SK-N-MC (cell line): ENCODE measurements around the gene OLIG2.

Source experiments
- DNase-seq: peaks from one replicate; pipeline ENCODE4 v3.0.0-alpha.2; 2011; ENCODE audit warnings: low read depth, low spot score
- H3K27ac ChIP-seq: fragments of 200-600 bp; sonication (generic); 2 replicates; pipeline ENCODE4 v1.5.1; 2016; ENCODE audit warnings: mixed run types
- H3K36me3 ChIP-seq: fragments of 200-600 bp; sonication (generic); 2 replicates; pipeline ENCODE4 v1.6.1; 2017; ENCODE audit warnings: antibody characterized with exemption, low read length, mixed read lengths; ENCODE audit not compliant: insufficient read depth
- H3K4me3 ChIP-seq: fragments of 200-600 bp; sonication (generic); 2 replicates; pipeline ENCODE4 v1.5.1; 2016
- H3K9ac ChIP-seq: fragments of 200-600 bp; sonication (generic); 2 replicates; pipeline ENCODE4 v1.8.0; 2017; ENCODE audit warnings: mixed run types, mixed read lengths; ENCODE audit not compliant: insufficient read length
- H3K9me3 ChIP-seq: fragments of 200-600 bp; sonication (generic); 2 replicates; pipeline ENCODE4 v1.6.1; 2017; ENCODE audit warnings: low read depth, mild to moderate bottlenecking, antibody characterized with exemption, low read length, moderate library complexity, mixed read lengths
- EZH2 ChIP-seq: fragments of 200-600 bp; sonication (generic); IDR thresholded peaks from one replicate; pipeline ENCODE4 v1.6.1; 2017; ENCODE audit warnings: antibody characterized with exemption
- FOXP2 ChIP-seq: optimal IDR thresholded peaks from 2 replicates; pipeline ENCODE3; 2011; ENCODE audit warnings: mild to moderate bottlenecking, moderate library complexity; ENCODE audit not compliant: insufficient read depth; ENCODE audit errors: extremely low read length, control extremely low read depth
- POLR2AphosphoS5 ChIP-seq: IDR thresholded peaks from 2 replicates; pipeline ENCODE4 v1.6.1; 2012; ENCODE audit warnings: mild to moderate bottlenecking, low read depth, low read length, borderline replicate concordance

Gene OLIG2

DNA sequence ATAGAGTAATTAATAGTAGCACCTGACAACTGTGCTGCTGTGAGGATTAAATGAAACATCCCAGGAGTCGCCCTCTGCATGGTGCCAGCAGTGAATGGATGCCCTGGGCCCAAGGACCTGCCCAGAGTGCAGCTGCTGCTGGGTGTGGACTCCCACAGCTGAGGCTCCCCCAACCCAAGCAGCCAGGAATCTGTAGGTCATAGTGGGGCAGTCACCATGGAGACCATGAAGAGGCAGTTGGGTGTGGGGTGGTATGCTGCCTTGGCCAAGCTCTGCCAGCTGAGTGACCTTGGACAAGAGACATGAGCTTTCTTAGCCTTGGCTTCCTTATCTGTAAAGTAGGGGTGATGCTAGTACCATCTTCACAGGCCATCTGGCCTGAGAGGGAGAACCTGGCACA, 9.4 kb downstream of the OLIG2 start:
- H3K27ac ChIP-seq, result no peak overlapping the region
- TF ChIP-seq EZH2 (no peak), FOXP2 (no peak), POLR2AphosphoS5 (no peak)

GRCh38 chr21:33036430-33037162, 10.9 kb downstream of the OLIG2 start:
- Histone ChIP-seq H3K27ac (no peak overlapping the region), H3K9me3 (no peaks in the 10 kb centered on the region), H3K9ac (no peak overlapping the region), H3K36me3 (no peaks in the 10 kb centered on the region), H3K4me3 (no peak overlapping the region)
- no peak for DNase-seq
- no peak for TF ChIP-seq EZH2
- TF ChIP-seq POLR2AphosphoS5, result no peak
- TF ChIP-seq FOXP2, result no peak

More for the DNA sequence above, 9.4 kb downstream of the OLIG2 start:
- Histone ChIP-seq H3K4me3 (no peak overlapping the region), H3K36me3 (no peaks in the 10 kb centered on the region), H3K9ac (no peak overlapping the region), H3K9me3 (no peaks in the 10 kb centered on the region)
- no peak for DNase-seq

- no peak overlapping the region for H3K9ac ChIP-seq
- H3K27ac ChIP-seq, result no peak overlapping the region
- no peaks in the 10 kb centered on the region for H3K36me3 ChIP-seq
- TF ChIP-seq EZH2, result no peak
- no peak for TF ChIP-seq FOXP2
- no peak for TF ChIP-seq POLR2AphosphoS5
- H3K4me3 ChIP-seq, result no peak overlapping the region
- DNase-seq, result no peak
- H3K9me3 ChIP-seq, result no peaks in the 10 kb centered on the region
Measured at GRCh38 chr21:33037501-33037900, 11.8 kb downstream of the OLIG2 start.

- Histone ChIP-seq H3K9me3 (no peaks in the 10 kb centered on the region), H3K4me3 (no peak overlapping the region), H3K36me3 (no peaks in the 10 kb centered on the region), H3K9ac (no peak overlapping the region), H3K27ac (no peak overlapping the region)
- TF ChIP-seq POLR2AphosphoS5, result no peak
- TF ChIP-seq EZH2, result no peak
- no peak for TF ChIP-seq FOXP2
- DNase-seq, result no peak
Measured at GRCh38 chr21:33039536-33039935, 13.8 kb downstream of the OLIG2 start.

DNA sequence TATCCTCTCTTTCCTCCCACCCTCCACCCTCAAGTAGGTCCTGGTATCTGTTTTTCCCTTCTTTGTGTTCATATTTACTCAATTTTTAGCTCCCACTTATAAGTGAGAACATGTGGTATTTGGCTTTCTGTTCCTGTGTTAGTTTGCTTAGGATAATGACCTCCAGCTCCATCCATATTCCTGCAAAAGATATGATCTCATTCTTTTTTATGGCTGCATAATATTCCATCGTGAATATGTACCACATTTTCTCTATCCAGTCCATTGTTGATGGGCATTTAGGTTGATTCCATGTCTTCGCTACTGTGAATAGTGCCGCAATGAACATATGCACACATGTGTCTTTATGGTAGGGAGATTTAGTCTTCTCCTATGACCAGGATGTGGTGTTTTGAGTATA, 14.5 kb downstream of the OLIG2 start:
- no peak overlapping the region for H3K4me3 ChIP-seq
- H3K9me3 ChIP-seq, result no peaks in the 10 kb centered on the region
- DNase-seq, result no peak
- no peak for TF ChIP-seq POLR2AphosphoS5
- no peak for TF ChIP-seq EZH2
- TF ChIP-seq FOXP2, result no peak
- no peak overlapping the region for H3K27ac ChIP-seq
- H3K9ac ChIP-seq, result no peak overlapping the region
- H3K36me3 ChIP-seq, result no peaks in the 10 kb centered on the region

DNA sequence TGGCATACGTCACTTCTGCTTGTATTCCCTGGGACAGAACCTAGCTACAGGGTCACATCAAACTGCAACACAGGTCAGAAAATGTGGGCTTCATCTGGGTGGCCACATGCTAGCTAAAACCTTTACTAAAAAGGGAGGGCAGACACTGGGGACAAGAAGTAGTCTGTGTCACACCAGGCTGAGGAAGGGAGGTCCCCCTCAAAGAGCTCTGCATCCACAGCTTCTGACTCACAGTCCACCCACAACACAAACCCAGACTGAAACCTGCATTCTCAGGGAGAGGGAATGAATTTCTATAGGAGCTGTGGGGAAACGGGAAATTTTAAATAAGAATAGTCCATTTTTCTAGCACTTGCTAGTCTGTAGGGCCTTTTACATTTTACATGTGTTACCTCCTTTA, 16.2 kb downstream of the OLIG2 start:
- no peak for DNase-seq
- TF ChIP-seq EZH2, result no peak
- no peak for TF ChIP-seq FOXP2
- TF ChIP-seq POLR2AphosphoS5, result no peak
- Histone ChIP-seq H3K4me3 (no peak overlapping the region), H3K9ac (no peak overlapping the region), H3K36me3 (no peaks in the 10 kb centered on the region), H3K9me3 (no peaks in the 10 kb centered on the region), H3K27ac (no peak overlapping the region)

- Histone ChIP-seq H3K27ac (no peak overlapping the region), H3K9ac (no peak overlapping the region)
Measured at GRCh38 chr21:33042812-33043211, 17.1 kb downstream of the OLIG2 start.

DNA sequence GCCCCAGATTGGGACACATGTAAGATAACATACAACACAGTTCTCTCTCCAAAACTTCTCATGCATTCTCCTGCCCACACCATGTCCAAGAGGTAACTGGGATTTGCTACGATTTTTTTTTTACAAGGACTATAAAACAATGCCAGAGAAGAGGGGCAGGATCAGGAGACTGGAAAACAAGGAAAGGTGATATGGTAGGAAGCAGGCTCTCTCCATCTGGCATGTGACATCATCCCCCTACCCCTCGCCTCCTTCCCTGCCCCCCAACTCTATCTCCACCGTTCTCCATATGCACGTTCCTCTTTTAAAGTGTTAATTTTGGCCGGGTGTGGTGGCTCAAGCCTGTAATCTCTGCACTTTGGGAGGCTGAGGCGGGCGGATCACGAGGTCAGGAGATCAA, 20.7 kb downstream of the OLIG2 start:
- H3K9ac ChIP-seq, result no peak overlapping the region
- TF ChIP-seq FOXP2 (no peak), EZH2 (no peak), POLR2AphosphoS5 (no peak)
- no peak for DNase-seq
- no peak overlapping the region for H3K4me3 ChIP-seq
- no peaks in the 10 kb centered on the region for H3K36me3 ChIP-seq
- no peak overlapping the region for H3K27ac ChIP-seq
- no peaks in the 10 kb centered on the region for H3K9me3 ChIP-seq

More at GRCh38 chr21:33042812-33043211, 17.1 kb downstream of the OLIG2 start:
- no peak for DNase-seq
- Histone ChIP-seq H3K36me3 (no peaks in the 10 kb centered on the region), H3K9me3 (no peaks in the 10 kb centered on the region), H3K4me3 (no peak overlapping the region)
- no peak for TF ChIP-seq FOXP2
- no peak for TF ChIP-seq POLR2AphosphoS5
- TF ChIP-seq EZH2, result no peak

DNA sequence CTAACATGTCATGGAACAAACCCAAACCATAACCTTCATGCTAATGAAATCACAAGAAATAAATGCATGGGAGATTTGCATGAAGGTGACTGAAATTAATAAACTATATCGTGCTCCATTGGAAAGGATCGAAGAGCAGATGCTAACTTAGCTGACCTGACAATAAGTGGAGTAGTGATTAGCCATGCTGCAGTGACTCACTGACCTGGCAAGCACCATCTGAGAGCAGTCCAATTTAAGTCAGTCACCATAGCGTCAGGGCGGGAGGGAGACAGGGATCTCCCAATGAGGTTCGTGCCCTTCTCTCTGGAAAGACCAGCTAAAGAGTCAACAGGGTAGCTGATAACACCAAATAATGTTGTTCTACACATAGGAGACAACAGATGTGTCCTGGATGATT, 21.5 kb downstream of the OLIG2 start:
- no peak overlapping the region for H3K4me3 ChIP-seq
- TF ChIP-seq FOXP2 (no peak), EZH2 (no peak), POLR2AphosphoS5 (no peak)
- no peak overlapping the region for H3K9ac ChIP-seq
- H3K27ac ChIP-seq, result no peak overlapping the region
- no peaks in the 10 kb centered on the region for H3K9me3 ChIP-seq
- DNase-seq, result no peak
- H3K36me3 ChIP-seq, result no peaks in the 10 kb centered on the region
